NB4 (cell line): ENCODE data around the gene UGT2B7.

Experiments
- MAX ChIP-seq: IDR thresholded peaks from 2 replicates; pipeline ENCODE4 v1.6.1; 2011; ENCODE audit warnings: low read depth, low read length
- POLR2A ChIP-seq: IDR thresholded peaks from 2 replicates; pipeline ENCODE4 v1.6.1; 2011; ENCODE audit warnings: mild to moderate bottlenecking; ENCODE audit not compliant: insufficient read length; ENCODE audit errors: extremely low read depth
- TF ChIP-seq, protein P1 (sequence below): IDR thresholded peaks from one replicate; pipeline ENCODE4 v1.5.1; 2012; ENCODE audit warnings: low read depth, low read length

DNA sequence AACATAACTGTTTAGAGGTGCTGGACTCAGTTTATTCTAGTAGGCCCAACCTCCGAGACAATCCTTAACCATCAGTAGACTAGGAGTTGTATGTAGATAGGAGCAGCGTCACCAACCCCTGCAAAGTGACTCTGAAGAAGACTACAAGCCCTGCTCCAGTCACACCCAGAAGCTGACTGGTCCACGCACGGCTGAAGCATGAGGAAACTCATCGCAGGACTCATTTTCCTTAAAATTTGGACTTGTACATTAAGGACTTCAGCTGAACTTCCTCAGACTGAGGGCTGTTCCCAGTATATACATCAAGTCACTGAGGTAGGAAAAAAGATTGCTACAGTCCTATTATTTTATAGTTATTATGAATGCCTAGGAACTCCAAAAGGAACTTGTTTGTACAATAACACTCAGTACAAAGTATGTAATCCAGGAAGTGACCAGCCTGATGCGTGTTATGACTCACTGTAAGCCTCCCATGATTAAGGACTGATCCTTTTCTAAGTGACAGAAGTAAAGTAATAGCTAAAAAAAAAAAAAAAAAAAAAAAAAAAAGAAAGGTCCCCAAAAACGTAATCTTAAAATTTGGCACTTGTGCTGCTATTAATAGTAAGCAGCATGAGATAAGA, 41.6 kb upstream of the UGT2B7 start:
- TF ChIP-seq, protein P1, sequence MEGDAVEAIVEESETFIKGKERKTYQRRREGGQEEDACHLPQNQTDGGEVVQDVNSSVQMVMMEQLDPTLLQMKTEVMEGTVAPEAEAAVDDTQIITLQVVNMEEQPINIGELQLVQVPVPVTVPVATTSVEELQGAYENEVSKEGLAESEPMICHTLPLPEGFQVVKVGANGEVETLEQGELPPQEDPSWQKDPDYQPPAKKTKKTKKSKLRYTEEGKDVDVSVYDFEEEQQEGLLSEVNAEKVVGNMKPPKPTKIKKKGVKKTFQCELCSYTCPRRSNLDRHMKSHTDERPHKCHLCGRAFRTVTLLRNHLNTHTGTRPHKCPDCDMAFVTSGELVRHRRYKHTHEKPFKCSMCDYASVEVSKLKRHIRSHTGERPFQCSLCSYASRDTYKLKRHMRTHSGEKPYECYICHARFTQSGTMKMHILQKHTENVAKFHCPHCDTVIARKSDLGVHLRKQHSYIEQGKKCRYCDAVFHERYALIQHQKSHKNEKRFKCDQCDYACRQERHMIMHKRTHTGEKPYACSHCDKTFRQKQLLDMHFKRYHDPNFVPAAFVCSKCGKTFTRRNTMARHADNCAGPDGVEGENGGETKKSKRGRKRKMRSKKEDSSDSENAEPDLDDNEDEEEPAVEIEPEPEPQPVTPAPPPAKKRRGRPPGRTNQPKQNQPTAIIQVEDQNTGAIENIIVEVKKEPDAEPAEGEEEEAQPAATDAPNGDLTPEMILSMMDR = no peak
- TF ChIP-seq MAX = no peak
- no peak for TF ChIP-seq POLR2A
